OCI-LY1 (cell line): ENCODE data around the gene KCNMA1.

Experiments used
- CTCF ChIP-seq: fragments of 200-600 bp; sonication (generic), shearing (Covaris generic); IDR thresholded peaks from 2 replicates; pipeline ENCODE4 v1.5.1; 2017; ENCODE audit warnings: mild to moderate bottlenecking, antibody characterized with exemption, low read length, moderate library complexity, mixed read lengths
- EZH2 ChIP-seq: fragments of 200-600 bp; sonication (generic), shearing (Covaris generic); IDR thresholded peaks from 2 replicates; pipeline ENCODE4 v1.8.0; 2017; ENCODE audit warnings: borderline replicate concordance, mixed run types, mild to moderate bottlenecking, antibody characterized with exemption, low read length, moderate library complexity, mixed read lengths

- TF ChIP-seq EZH2, result no peak
- no peak for TF ChIP-seq CTCF
These were observed 465.5 kb downstream of the KCNMA1 start for GRCh38 chr10:77172086-77172485.
